SK-N-SH treated with all-trans-retinoic acid at 6 μM for 48 hours (cell line): ENCODE measurements around the gene LAMA5.

Experiments
- ATAC-seq: fragments of 200-7000 bp; cut with Tn5 transposase; 3 replicates; pipeline ENCODE4 v1.9.1; 2020; ENCODE audit warnings: mild to moderate bottlenecking, moderate library complexity
- ARNTL ChIP-seq: fragments of 450-650 bp; formaldehyde crosslinking; IDR thresholded peaks from 2 replicates; pipeline ENCODE4 v1.5.0; 2020; ENCODE audit warnings: low read depth, mild to moderate bottlenecking, moderate library complexity, borderline replicate concordance
- BACH2 ChIP-seq: fragments of 250-450 bp; sonication (Bioruptor Pico); IDR thresholded peaks from 2 replicates; pipeline ENCODE4 v1.9.0; 2021; ENCODE audit warnings: mild to moderate bottlenecking, borderline replicate concordance
- CSDC2 ChIP-seq: fragments of 250-450 bp; sonication (Bioruptor Pico); IDR thresholded peaks from 2 replicates; pipeline ENCODE4 v1.5.0; 2020; ENCODE audit warnings: mild to moderate bottlenecking, moderate library complexity
- GLIS3 ChIP-seq: fragments of 250-450 bp; sonication (Bioruptor Pico); IDR thresholded peaks from 2 replicates; pipeline ENCODE4 v1.5.0; 2020; ENCODE audit warnings: mild to moderate bottlenecking, moderate library complexity
- PPARA ChIP-seq: fragments of 250-450 bp; sonication (Bioruptor Pico); IDR thresholded peaks from 2 replicates; pipeline ENCODE4 v1.5.0; 2020; ENCODE audit warnings: mild to moderate bottlenecking, borderline replicate concordance
- SNAI2 ChIP-seq: fragments of 250-450 bp; sonication (Bioruptor Pico); IDR thresholded peaks from 2 replicates; pipeline ENCODE4 v1.5.0; 2020; ENCODE audit warnings: mild to moderate bottlenecking, moderate library complexity
- TCF4 ChIP-seq: fragments of 250-450 bp; sonication (Bioruptor Pico); IDR thresholded peaks from 2 replicates; pipeline ENCODE4 v1.8.0; 2021; ENCODE audit warnings: mild to moderate bottlenecking, moderate library complexity, borderline replicate concordance
- TOX ChIP-seq: fragments of 250-450 bp; sonication (Bioruptor Pico); IDR thresholded peaks from 2 replicates; pipeline ENCODE4 v1.8.0; 2021; ENCODE audit warnings: mild to moderate bottlenecking, moderate library complexity, borderline replicate concordance
- ZC3H10 ChIP-seq: fragments of 250-450 bp; sonication (Bioruptor Pico); IDR thresholded peaks from 2 replicates; pipeline ENCODE4 v1.5.1; 2021; ENCODE audit warnings: mild to moderate bottlenecking, moderate library complexity
- ZFP3 ChIP-seq: fragments of 250-450 bp; sonication (Bioruptor Pico); IDR thresholded peaks from 2 replicates; pipeline ENCODE4 v1.5.0; 2020; ENCODE audit warnings: mild to moderate bottlenecking, moderate library complexity
- ZNF565 ChIP-seq: fragments of 450-650 bp; formaldehyde crosslinking; conservative IDR thresholded peaks from 2 replicates; pipeline ENCODE4 v1.5.0; 2020; ENCODE audit warnings: low read depth, mild to moderate bottlenecking, moderate library complexity
- ZNF70 ChIP-seq: fragments of 450-650 bp; formaldehyde crosslinking; IDR thresholded peaks from 2 replicates; pipeline ENCODE4 v1.5.0; 2020; ENCODE audit warnings: mild to moderate bottlenecking, moderate library complexity
- ZNF8 ChIP-seq: fragments of 450-650 bp; formaldehyde crosslinking; IDR thresholded peaks from 2 replicates; pipeline ENCODE4 v1.5.0; 2020; ENCODE audit warnings: mild to moderate bottlenecking, moderate library complexity
- TF ChIP-seq, protein P1 (sequence below): fragments of 250-450 bp; sonication (Bioruptor Pico); IDR thresholded peaks from 2 replicates; pipeline ENCODE4 v1.5.1; 2021; ENCODE audit warnings: mild to moderate bottlenecking, moderate library complexity
- TF ChIP-seq, protein P2 (sequence below): fragments of 250-450 bp; sonication (Bioruptor Pico); IDR thresholded peaks from 2 replicates; pipeline ENCODE4 v1.8.0; 2020; ENCODE audit warnings: mild to moderate bottlenecking, moderate library complexity, borderline replicate concordance
- TF ChIP-seq, protein P3 (sequence below): fragments of 250-450 bp; sonication (Bioruptor Pico); IDR thresholded peaks from 2 replicates; pipeline ENCODE4 v1.5.1; 2020; ENCODE audit warnings: low read depth, mild to moderate bottlenecking, moderate library complexity
- TF ChIP-seq, protein P4 (sequence below): fragments of 250-450 bp; sonication (Bioruptor Pico); IDR thresholded peaks from 2 replicates; pipeline ENCODE4 v1.5.0; 2020; ENCODE audit warnings: mild to moderate bottlenecking, moderate library complexity

Gene LAMA5

DNA sequence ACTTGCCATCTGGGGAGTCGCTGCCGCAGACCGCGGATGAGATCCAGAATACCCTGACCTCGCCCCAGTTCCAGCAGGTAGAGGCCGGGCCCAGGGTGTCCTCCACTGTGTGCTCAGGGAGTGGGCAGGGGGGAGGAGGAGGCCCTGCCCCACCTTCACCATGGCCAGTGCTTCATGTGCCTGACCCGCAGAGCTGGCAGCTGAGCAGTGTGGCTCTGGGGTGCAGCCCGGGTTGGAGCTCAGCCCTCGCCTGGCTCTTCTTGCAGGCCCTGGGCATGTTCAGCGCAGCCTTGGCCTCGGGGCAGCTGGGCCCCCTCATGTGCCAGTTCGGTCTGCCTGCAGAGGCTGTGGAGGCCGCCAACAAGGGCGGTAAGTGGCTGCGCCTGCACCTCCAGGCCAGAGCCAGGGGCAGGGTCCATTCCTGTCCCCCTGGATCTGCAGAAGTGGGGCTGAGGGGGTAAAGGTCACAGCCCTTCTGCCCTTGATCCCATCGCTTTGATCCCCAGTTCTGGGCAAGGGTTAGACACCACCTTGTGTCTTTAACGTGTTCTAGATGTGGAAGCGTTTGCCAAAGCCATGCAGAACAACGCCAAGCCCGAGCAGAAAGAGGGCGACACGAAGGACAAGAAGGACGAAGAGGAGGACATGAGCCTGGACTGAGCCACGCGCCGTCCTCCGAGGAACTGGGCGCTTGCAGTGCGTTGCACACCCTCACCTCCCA, 58.9 kb downstream of the LAMA5 start:
- TF ChIP-seq TOX (CRISPR knock-in tag) (no peak), TCF4 (CRISPR knock-in tag) (no peak), BACH2 (CRISPR knock-in tag) (no peak), ZNF70 (no peak), ZNF8 (CRISPR knock-in tag) (no peak), ARNTL (CRISPR knock-in tag) (no peak), CSDC2 (no peak), ZNF565 (CRISPR knock-in tag) (no peak), PPARA (no peak), GLIS3 (CRISPR knock-in tag) (no peak), ZFP3 (no peak), ZC3H10 (CRISPR knock-in tag) (no peak)
- TF ChIP-seq, protein P1, sequence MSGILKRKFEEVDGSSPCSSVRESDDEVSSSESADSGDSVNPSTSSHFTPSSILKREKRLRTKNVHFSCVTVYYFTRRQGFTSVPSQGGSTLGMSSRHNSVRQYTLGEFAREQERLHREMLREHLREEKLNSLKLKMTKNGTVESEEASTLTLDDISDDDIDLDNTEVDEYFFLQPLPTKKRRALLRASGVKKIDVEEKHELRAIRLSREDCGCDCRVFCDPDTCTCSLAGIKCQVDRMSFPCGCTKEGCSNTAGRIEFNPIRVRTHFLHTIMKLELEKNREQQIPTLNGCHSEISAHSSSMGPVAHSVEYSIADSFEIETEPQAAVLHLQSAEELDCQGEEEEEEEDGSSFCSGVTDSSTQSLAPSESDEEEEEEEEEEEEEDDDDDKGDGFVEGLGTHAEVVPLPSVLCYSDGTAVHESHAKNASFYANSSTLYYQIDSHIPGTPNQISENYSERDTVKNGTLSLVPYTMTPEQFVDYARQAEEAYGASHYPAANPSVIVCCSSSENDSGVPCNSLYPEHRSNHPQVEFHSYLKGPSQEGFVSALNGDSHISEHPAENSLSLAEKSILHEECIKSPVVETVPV (CRISPR knock-in tag): no peak
- TF ChIP-seq, protein P2, sequence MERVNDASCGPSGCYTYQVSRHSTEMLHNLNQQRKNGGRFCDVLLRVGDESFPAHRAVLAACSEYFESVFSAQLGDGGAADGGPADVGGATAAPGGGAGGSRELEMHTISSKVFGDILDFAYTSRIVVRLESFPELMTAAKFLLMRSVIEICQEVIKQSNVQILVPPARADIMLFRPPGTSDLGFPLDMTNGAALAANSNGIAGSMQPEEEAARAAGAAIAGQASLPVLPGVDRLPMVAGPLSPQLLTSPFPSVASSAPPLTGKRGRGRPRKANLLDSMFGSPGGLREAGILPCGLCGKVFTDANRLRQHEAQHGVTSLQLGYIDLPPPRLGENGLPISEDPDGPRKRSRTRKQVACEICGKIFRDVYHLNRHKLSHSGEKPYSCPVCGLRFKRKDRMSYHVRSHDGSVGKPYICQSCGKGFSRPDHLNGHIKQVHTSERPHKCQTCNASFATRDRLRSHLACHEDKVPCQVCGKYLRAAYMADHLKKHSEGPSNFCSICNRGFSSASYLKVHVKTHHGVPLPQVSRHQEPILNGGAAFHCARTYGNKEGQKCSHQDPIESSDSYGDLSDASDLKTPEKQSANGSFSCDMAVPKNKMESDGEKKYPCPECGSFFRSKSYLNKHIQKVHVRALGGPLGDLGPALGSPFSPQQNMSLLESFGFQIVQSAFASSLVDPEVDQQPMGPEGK (CRISPR knock-in tag): no peak
- TF ChIP-seq, protein P3, sequence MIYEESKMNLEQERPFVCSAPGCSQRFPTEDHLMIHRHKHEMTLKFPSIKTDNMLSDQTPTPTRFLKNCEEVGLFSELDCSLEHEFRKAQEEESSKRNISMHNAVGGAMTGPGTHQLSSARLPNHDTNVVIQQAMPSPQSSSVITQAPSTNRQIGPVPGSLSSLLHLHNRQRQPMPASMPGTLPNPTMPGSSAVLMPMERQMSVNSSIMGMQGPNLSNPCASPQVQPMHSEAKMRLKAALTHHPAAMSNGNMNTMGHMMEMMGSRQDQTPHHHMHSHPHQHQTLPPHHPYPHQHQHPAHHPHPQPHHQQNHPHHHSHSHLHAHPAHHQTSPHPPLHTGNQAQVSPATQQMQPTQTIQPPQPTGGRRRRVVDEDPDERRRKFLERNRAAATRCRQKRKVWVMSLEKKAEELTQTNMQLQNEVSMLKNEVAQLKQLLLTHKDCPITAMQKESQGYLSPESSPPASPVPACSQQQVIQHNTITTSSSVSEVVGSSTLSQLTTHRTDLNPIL (CRISPR knock-in tag): no peak
- no peak for ATAC-seq

DNA sequence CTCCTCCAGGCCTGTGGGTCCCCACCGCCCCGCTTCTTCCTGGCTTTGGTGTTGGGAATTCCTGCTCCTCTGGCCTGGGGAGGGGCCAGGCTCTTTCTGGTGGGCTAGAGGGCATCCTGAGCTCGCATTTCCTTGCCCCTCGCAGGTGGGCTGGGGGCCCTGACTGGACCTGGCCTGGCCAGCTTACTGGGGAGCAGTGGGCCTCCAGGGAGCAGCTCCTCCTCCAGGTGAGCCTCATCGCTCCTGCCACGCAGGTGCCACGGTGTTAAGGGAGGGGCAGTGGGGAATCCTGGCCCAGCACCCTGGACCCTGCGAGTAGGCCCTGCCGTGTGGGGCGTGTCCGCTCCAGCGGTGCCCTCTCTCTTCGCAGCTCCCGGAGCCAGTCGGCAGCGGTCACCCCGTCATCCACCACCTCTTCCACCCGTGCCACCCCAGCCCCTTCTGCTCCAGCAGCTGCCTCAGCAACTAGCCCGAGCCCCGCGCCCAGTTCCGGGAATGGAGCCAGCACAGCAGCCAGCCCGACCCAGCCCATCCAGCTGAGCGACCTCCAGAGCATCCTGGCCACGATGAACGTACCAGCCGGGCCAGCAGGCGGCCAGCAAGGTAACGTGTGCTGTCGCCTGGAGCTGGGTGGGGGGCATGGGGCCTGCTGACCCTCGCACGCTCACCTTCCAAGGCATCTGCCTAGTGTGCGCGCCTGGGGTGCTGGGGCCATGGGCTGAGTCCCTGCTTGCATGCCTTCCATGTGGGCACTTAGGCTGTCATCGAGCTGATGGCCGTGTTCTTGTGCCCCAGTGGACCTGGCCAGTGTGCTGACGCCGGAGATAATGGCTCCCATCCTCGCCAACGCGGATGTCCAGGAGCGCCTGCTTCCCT, 59.6 kb downstream of the LAMA5 start:
- no peak for ATAC-seq
- TF ChIP-seq GLIS3 (CRISPR knock-in tag): no peak
- no peak for TF ChIP-seq CSDC2
- TF ChIP-seq, all 23 proteins: peak for 0

DNA sequence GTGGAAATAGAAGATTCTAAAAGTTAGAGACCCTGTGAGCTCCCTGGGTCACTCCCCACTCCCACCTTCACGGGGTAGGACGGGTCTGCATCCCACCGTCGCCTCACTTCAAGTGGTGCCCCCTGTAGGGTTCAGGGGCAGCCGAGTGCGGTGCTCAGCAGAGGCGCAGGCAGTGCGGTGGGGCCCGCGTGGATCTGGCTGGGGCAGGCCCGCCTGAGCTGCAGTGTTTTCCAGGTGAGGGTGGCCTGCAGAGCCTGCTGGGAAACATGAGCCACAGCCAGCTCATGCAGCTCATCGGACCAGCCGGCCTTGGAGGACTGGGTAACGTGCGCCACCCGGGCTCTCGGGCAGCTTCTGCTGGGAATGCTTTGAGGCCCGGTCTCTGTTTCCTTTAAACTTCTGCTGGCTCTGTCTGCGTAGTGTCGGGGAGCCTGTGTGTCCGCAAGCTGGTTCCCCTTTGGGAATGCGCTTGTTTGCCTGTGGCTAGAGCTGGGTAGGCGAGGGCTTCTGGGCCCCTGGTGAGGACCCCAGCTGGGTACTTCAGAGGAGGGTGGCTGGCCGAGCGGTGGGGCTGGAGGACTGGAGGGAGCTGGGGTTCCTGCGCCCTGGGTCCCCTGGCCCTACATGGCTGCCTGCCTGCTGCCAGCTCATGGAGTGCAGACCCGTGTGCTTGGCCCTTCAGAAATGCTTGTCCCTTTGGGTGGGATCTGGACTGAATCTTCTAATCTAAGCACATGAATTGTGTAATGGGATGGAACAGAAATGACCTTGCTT, 60.5 kb downstream of the LAMA5 start:
- no peak for ATAC-seq
- TF ChIP-seq, protein P4, sequence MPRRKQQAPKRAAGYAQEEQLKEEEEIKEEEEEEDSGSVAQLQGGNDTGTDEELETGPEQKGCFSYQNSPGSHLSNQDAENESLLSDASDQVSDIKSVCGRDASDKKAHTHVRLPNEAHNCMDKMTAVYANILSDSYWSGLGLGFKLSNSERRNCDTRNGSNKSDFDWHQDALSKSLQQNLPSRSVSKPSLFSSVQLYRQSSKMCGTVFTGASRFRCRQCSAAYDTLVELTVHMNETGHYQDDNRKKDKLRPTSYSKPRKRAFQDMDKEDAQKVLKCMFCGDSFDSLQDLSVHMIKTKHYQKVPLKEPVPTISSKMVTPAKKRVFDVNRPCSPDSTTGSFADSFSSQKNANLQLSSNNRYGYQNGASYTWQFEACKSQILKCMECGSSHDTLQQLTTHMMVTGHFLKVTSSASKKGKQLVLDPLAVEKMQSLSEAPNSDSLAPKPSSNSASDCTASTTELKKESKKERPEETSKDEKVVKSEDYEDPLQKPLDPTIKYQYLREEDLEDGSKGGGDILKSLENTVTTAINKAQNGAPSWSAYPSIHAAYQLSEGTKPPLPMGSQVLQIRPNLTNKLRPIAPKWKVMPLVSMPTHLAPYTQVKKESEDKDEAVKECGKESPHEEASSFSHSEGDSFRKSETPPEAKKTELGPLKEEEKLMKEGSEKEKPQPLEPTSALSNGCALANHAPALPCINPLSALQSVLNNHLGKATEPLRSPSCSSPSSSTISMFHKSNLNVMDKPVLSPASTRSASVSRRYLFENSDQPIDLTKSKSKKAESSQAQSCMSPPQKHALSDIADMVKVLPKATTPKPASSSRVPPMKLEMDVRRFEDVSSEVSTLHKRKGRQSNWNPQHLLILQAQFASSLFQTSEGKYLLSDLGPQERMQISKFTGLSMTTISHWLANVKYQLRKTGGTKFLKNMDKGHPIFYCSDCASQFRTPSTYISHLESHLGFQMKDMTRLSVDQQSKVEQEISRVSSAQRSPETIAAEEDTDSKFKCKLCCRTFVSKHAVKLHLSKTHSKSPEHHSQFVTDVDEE (CRISPR knock-in tag): no peak
- TF ChIP-seq ZFP3 (no peak), TCF4 (CRISPR knock-in tag) (no peak), SNAI2 (CRISPR knock-in tag) (no peak)
- TF ChIP-seq, protein P2 (CRISPR knock-in tag): no peak
